HEK293 (cell line): Measurements from ENCODE around the gene CROCC.
A peak's percentile ranks its signal among the peaks of the same experiment; 100 is the strongest.

Experiments used
- EGR2 ChIP-seq: fragments of 450-650 bp; formaldehyde crosslinking; IDR thresholded peaks from 2 replicates; pipeline ENCODE4 v1.5.1; 2016; ENCODE audit warnings: low read depth, missing biosample characterization, missing genetic modification characterization
- ELK4 ChIP-seq: IDR thresholded peaks from 2 replicates; pipeline ENCODE4 v1.6.1; 2011; ENCODE audit warnings: mild to moderate bottlenecking, low read depth, low read length, borderline replicate concordance
- GLIS2 ChIP-seq: fragments of 450-650 bp; formaldehyde crosslinking; IDR thresholded peaks from 2 replicates; pipeline ENCODE4 v1.5.1; 2016; ENCODE audit warnings: missing biosample characterization, missing genetic modification characterization
- INSM2 ChIP-seq: fragments of 450-650 bp; formaldehyde crosslinking; IDR thresholded peaks from 2 replicates; pipeline ENCODE4 v1.5.1; 2016; ENCODE audit warnings: missing biosample characterization, missing genetic modification characterization
- KLF9 ChIP-seq: fragments of 450-650 bp; formaldehyde crosslinking; IDR thresholded peaks from 2 replicates; pipeline ENCODE4 v1.5.1; 2016; ENCODE audit warnings: missing biosample characterization, missing genetic modification characterization, low read depth
- MEIS1 ChIP-seq: sonication (generic); formaldehyde crosslinking; IDR thresholded peaks from 2 replicates; pipeline ENCODE4 v1.8.1; 2022; ENCODE audit warnings: missing genetic modification reagents, mild to moderate bottlenecking, borderline replicate concordance
- SCRT1 ChIP-seq: fragments of 450-650 bp; formaldehyde crosslinking; IDR thresholded peaks from 2 replicates; pipeline ENCODE4 v1.5.1; 2016; ENCODE audit warnings: missing biosample characterization, missing genetic modification characterization, borderline replicate concordance
- SP3 ChIP-seq: fragments of 450-650 bp; formaldehyde crosslinking; IDR thresholded peaks from 2 replicates; pipeline ENCODE4 v1.5.1; 2016; ENCODE audit warnings: missing biosample characterization, missing genetic modification characterization
- ZBTB48 ChIP-seq: fragments of 450-650 bp; formaldehyde crosslinking; IDR thresholded peaks from 2 replicates; pipeline ENCODE4 v1.5.1; 2016; ENCODE audit warnings: missing biosample characterization, missing genetic modification characterization
- ZNF10 ChIP-seq: fragments of 450-650 bp; formaldehyde crosslinking; IDR thresholded peaks from 2 replicates; pipeline ENCODE4 v1.5.1; 2017; ENCODE audit warnings: missing biosample characterization, missing genetic modification characterization
- ZNF112 ChIP-seq: fragments of 450-650 bp; formaldehyde crosslinking; IDR thresholded peaks from 2 replicates; pipeline ENCODE4 v1.5.0; 2017; ENCODE audit warnings: missing biosample characterization, missing genetic modification characterization
- ZNF2 ChIP-seq: fragments of 450-650 bp; formaldehyde crosslinking; IDR thresholded peaks from 2 replicates; pipeline ENCODE4 v1.5.1; 2016; ENCODE audit warnings: missing biosample characterization, missing genetic modification characterization
- ZNF280C ChIP-seq: fragments of 450-650 bp; formaldehyde crosslinking; IDR thresholded peaks from 2 replicates; pipeline ENCODE4 v1.5.1; 2016; ENCODE audit warnings: missing biosample characterization, missing genetic modification characterization
- ZNF292 ChIP-seq: fragments of 450-650 bp; formaldehyde crosslinking; IDR thresholded peaks from 2 replicates; pipeline ENCODE4 v1.5.1; 2016; ENCODE audit warnings: low read depth, missing biosample characterization, missing genetic modification characterization, borderline replicate concordance
- ZNF362 ChIP-seq: fragments of 450-650 bp; formaldehyde crosslinking; IDR thresholded peaks from 2 replicates; pipeline ENCODE4 v1.5.1; 2016; ENCODE audit warnings: missing biosample characterization, missing genetic modification characterization
- ZNF449 ChIP-seq: fragments of 450-650 bp; formaldehyde crosslinking; IDR thresholded peaks from 2 replicates; pipeline ENCODE4 v1.5.1; 2017; ENCODE audit warnings: missing biosample characterization, mild to moderate bottlenecking, missing genetic modification characterization, moderate library complexity
- ZNF48 ChIP-seq: fragments of 450-650 bp; formaldehyde crosslinking; IDR thresholded peaks from 2 replicates; pipeline ENCODE4 v1.5.1; 2016; ENCODE audit warnings: missing biosample characterization, missing genetic modification characterization
- ZNF530 ChIP-seq: fragments of 450-650 bp; formaldehyde crosslinking; IDR thresholded peaks from 2 replicates; pipeline ENCODE4 v1.5.1; 2016; ENCODE audit warnings: low read depth, missing biosample characterization, missing genetic modification characterization
- ZNF558 ChIP-seq: fragments of 450-650 bp; formaldehyde crosslinking; IDR thresholded peaks from 2 replicates; pipeline ENCODE4 v1.5.1; 2016; ENCODE audit warnings: missing biosample characterization, missing genetic modification characterization
- ZNF596 ChIP-seq: fragments of 450-650 bp; IDR thresholded peaks from 2 replicates; pipeline ENCODE4 v1.5.0; 2018; ENCODE audit warnings: missing biosample characterization, mild to moderate bottlenecking, missing genetic modification characterization, moderate library complexity
- ZNF629 ChIP-seq: fragments of 450-650 bp; formaldehyde crosslinking; IDR thresholded peaks from 2 replicates; pipeline ENCODE4 v1.5.1; 2017; ENCODE audit warnings: missing biosample characterization, missing genetic modification characterization
- ZNF639 ChIP-seq: fragments of 450-650 bp; formaldehyde crosslinking; IDR thresholded peaks from 2 replicates; pipeline ENCODE4 v1.5.1; 2016; ENCODE audit warnings: missing biosample characterization, missing genetic modification characterization
- ZNF670 ChIP-seq: fragments of 450-650 bp; formaldehyde crosslinking; IDR thresholded peaks from 2 replicates; pipeline ENCODE4 v1.5.1; 2016; ENCODE audit warnings: missing biosample characterization, missing genetic modification characterization, low read depth
- ZNF692 ChIP-seq: fragments of 450-650 bp; formaldehyde crosslinking; IDR thresholded peaks from 2 replicates; pipeline ENCODE4 v1.5.1; 2016; ENCODE audit warnings: missing biosample characterization, missing genetic modification characterization
- ZNF701 ChIP-seq: fragments of 450-650 bp; formaldehyde crosslinking; IDR thresholded peaks from 2 replicates; pipeline ENCODE4 v1.5.1; 2016; ENCODE audit warnings: missing biosample characterization, missing genetic modification characterization
- ZNF707 ChIP-seq: fragments of 450-650 bp; formaldehyde crosslinking; IDR thresholded peaks from 2 replicates; pipeline ENCODE4 v1.5.1; 2016; ENCODE audit warnings: missing biosample characterization, missing genetic modification characterization
- ZNF768 ChIP-seq: fragments of 450-650 bp; formaldehyde crosslinking; IDR thresholded peaks from 2 replicates; pipeline ENCODE4 v1.5.1; 2018; ENCODE audit warnings: missing biosample characterization, mild to moderate bottlenecking, missing genetic modification characterization
- ZNF777 ChIP-seq: fragments of 450-650 bp; formaldehyde crosslinking; IDR thresholded peaks from 2 replicates; pipeline ENCODE4 v1.5.1; 2017; ENCODE audit warnings: missing biosample characterization, missing genetic modification characterization, borderline replicate concordance
- ZSCAN16 ChIP-seq: fragments of 450-650 bp; formaldehyde crosslinking; IDR thresholded peaks from 2 replicates; pipeline ENCODE4 v1.5.1; 2016; ENCODE audit warnings: missing biosample characterization, missing genetic modification characterization
- ZSCAN30 ChIP-seq: fragments of 450-650 bp; IDR thresholded peaks from 2 replicates; pipeline ENCODE4 v1.5.1; 2018; ENCODE audit warnings: missing biosample characterization, mild to moderate bottlenecking, missing genetic modification characterization, moderate library complexity

Gene CROCC

GRCh38 chr1:16921391-16922185 lies at the start of gene CROCC (continued):
- TF ChIP-seq ZNF292 (tag by site-specific recombination), result no peak
- no peak for TF ChIP-seq ZNF10 (tag by site-specific recombination)
- TF ChIP-seq ZNF670, result no peak
- TF ChIP-seq SCRT1 (tag by site-specific recombination), result peak; percentile 70; the same call in 1 of the 2 replicates
- TF ChIP-seq ZNF768, result no peak
- no peak for TF ChIP-seq ZNF48
- no peak for TF ChIP-seq ZNF629
- peak; percentile 77 for TF ChIP-seq SP3 (tag by site-specific recombination)
- TF ChIP-seq ELK4, result no peak
- no peak for TF ChIP-seq ZSCAN16 (tag by site-specific recombination)
- TF ChIP-seq GLIS2 (tag by site-specific recombination), result peak; percentile 68
- TF ChIP-seq ZNF639, result no peak
- no peak for TF ChIP-seq ZNF530 (tag by site-specific recombination)
- TF ChIP-seq ZNF558 (tag by site-specific recombination), result no peak
- peak; percentile 36; the same call in 1 of the 2 replicates for TF ChIP-seq KLF9 (tag by site-specific recombination)
- no peak for TF ChIP-seq ZNF2
- peak; percentile 87 for TF ChIP-seq EGR2 (tag by site-specific recombination)
- TF ChIP-seq ZNF362 (tag by site-specific recombination), result no peak
- TF ChIP-seq ZNF449 (tag by site-specific recombination), result no peak
- no peak for TF ChIP-seq ZSCAN30 (tag by site-specific recombination)
- TF ChIP-seq ZNF112, result no peak
- TF ChIP-seq ZNF707 (tag by site-specific recombination), result no peak
- no peak for TF ChIP-seq INSM2 (tag by site-specific recombination)
- TF ChIP-seq ZNF280C (tag by site-specific recombination), result no peak
- no peak for TF ChIP-seq MEIS1 (CRISPR knock-in tag)
- no peak for TF ChIP-seq ZNF701 (tag by site-specific recombination)
- TF ChIP-seq ZNF777 (tag by site-specific recombination), result no peak
- TF ChIP-seq ZNF596 (tag by site-specific recombination), result no peak
- no peak for TF ChIP-seq ZBTB48 (tag by site-specific recombination)
- TF ChIP-seq ZNF692 (tag by site-specific recombination), result no peak
